NCI-H1105 (cell line): ENCODE results near the gene TYRP1.

Experiments used
- DNase-seq: peaks from one replicate; lab custom pipeline; 2025; lab: John Stamatoyannopoulos, UW

TYRP1 gene

DNA sequence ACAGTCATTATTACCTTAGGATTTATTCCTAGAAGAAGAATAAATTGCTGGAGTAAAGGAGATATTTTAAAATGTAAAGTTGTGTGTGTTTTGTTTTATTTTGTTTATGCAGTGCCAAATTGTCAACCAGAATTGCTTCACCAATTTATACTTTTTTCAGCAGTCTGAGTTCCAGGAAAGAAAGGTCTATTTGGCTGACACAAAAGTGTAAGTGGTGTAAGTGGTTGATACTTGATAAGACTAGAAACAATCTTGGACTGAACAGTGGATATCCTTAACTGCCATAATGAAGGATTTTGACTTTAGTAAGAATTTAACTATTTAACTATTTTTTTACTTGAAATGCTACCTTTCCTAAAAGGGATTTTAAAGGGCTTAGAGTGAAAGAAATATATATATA is 37.7 kb downstream of the TYRP1 start:
- DNase-seq = no peak

DNA sequence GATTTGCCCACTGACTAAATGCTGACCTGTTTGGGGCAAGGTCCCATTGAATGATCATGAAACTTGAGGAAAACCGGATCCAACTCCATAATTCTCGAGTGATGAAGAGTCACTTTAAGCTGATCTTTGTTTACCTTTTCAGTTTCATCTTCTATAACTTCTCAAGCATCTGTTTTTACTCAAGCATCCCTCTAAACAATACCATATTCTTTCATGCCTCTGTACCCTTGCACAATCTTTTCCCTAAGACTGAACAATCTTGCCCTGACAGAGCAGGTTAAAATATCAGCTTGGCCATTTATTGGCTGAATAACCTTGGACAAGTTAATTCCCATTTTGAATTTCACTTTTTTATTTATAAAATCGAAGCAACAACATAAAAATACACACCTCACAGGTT is 39.8 kb downstream of the TYRP1 start:
- no peak for DNase-seq

DNA sequence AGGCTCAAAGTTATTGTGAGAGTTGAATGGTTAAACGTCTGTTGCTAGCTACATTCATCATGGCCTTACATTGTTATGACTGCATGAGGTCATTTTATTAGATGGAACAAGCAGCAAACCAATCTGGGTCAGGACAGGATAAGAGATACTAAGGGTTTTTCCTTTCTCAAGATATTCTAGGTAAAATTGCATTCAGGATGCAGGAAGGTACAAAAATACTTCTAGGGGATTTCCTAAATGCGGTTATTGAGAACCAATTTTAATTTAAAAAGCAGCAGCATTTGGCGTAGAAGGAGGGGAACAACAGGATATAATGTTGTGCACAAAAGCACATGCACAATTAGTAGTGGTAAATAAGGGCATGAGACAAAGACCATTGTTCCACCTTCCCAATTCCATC is 42.5 kb downstream of the TYRP1 start:
- DNase-seq = no peak

DNA sequence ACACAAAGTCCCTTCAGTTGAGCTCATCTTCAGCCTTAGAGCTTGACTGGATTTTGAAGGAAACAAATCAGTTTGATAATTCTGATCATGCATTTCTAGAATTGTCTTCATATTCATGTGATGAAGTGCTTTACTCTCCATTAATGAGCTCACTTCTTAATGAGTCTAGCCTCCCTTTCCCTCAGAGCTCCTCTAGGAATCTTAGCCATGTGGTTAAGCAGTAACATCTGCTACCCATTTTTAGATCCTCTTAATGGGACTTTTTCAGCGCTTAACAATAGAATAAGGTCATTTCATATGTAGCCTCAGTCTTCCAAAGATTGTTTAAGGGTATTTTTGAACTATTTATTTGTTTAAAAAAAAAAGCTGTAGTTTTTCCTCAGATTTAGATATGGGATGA is 44.7 kb downstream of the TYRP1 start:
- DNase-seq = no peak

DNA sequence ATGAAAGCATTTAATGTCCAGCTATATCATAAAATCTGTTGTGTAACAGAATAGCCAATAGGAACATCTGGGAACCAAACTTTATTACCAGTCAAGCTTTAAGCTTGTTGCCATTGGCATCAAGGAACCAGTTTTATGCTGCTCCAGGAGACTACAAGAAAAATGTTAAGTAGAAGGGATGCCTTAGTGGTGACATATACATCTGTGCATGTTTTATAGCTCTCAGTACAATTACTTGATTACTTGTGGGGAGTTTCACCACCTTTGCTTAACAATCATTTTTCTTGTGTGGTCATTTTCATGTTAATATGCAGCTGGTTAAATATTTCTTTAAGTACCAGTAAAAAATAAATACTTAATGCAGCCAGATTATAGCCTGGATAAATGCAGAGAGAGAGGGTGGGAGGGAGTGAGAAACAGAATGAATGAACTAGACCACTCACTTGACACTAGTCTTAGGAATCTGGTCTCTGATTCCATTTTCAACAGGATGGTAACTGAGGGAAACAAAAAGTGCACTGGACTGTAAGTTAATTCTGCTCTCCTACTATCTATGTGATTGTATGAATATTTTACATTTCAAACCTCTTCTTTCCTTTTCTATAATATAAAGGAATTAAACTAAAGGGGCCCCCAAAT is 45.9 kb downstream of the TYRP1 start:
- no peak for DNase-seq

DNA sequence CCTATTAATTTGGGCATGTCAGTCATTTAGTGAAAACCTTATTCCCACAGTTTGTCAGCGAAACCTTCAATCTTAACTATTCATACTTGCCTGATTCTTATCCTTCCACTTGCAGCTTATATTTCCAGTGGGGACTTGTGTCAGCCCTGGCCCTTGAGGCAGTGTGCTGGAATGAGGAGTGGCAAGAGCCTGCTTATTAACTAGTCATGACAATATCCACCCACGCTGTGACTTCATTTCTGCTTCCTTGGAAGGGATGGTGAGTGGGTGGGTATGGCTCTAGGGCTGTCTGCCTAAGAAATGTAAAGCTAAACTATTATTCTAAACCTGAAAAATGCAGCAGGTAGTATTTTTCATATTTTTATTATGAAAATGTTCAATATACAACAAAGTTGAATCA is 47.7 kb downstream of the TYRP1 start:
- DNase-seq = no peak

DNA sequence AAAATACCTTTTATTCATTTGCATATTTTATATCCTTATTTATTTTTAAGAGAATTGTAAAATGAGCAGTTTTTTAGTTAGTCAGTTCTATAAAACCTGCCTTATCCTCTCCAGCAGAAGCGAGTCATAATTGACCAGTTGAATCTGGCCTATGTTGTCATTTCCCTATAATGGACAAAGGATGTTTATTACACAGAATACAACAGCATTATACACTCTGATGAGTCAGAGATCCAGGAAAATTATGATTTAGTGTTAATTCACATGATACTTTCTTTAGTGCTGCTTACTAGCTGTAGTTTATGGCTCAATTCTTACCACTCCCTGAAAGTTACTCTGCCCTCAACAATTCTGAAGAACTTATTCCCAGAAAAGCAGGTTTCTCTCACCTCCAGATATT is 54.8 kb downstream of the TYRP1 start:
- no peak for DNase-seq

DNA sequence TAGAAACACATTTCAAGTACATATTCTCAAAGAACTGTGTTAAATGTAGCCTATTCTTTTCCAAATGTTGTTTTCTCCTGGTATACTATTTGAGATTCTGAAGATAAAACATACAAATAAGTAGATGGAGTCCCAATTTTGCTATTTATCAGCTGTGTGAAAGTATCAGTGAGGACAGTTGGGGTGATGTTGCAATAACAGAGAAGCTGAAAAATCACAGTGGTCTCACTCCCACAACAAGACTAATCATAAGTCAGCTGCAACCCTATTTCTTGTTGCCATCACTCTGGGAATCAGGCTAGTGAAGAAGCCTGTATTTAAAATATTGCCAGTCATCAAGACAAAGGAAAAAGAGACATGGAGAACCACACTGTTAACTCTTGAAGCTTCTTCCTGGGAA is 55.8 kb downstream of the TYRP1 start:
- no peak for DNase-seq

DNA sequence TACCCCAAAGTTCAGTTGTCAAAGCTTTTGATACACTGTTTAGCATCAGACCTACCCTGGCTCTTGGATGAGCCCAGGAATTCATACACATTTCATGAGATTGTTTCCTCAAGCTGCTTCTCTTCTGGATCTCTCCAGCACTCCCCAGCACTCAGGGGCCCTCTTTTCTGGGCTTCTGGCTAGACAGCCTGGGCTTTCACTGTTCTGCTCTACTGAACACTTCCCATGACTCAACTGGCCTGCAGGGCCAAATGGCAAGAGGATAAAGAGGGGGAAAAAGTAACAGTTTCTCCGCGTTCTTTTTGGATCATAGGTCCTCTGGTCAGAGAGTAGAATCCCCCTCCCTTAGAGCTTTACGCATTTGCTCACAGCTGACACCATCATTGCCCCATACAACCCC is 60.7 kb downstream of the TYRP1 start:
- DNase-seq = no peak

DNA sequence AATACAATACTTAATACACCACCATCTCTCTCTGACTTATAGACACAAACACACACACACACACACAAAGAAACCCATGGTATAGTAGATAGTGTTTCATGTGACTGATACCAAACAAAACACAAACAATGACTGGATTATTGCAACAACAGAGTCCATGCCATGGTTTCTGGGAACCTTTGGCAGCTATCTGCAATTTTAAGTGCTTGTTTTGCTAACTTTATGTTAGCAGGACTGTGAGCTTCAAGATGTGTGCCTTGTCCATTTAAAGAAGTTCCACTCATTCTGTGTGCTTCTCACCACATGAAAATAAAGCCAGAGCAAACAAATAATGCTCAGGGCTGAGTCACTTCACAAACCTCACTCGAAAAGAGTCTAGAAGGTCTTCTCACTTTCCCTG is 66.6 kb downstream of the TYRP1 start:
- no peak for DNase-seq
